Small intestine (tissue), 4 donors: ENCODE measurements around the gene UCHL3. TPM values are rescaled to one million over a fixed set of nuclear protein-coding genes. Genes with fewer than 3 reads are reported as not detected.

Source experiments
- polyA plus RNA-seq, 4 donors: library from polyadenylated mRNA; stranded (reverse) in 3 of 4; unstranded in 1 of 4; fragments of 200-250 nt in 3 of 4; fragments of 120-200 nt in 1 of 4; gene quantifications; one replicate each; pipeline versions ENCODE4 v1.2.1 to v1.2.3, GENCODE V29; 2013
- donor health status: healthy with polysubstance abuse.
- donor health status: Bipolar disorder and iron deficiency.
- donor health status: healthy.

UCHL3 gene
- polyA plus RNA-seq, 4 donors, result 30.3 to 63.2 (median 41.8) TPM

Other genes with a start within 250 kb of the UCHL3 start
- gene TBC1D4, start 67.6 kb upstream of the UCHL3 start, polyA plus RNA-seq, result 1 to 10 TPM; 2.4 to 8.1 (median 5.3) TPM
- 100 to 1,000 TPM in 3 of 4 donors, 10 to 100 TPM in 1; 99.7 to 226 (median 159) TPM for gene COMMD6, start 11.9 kb upstream of the UCHL3 start, polyA plus RNA-seq
- gene LMO7, start 86.5 kb downstream of the UCHL3 start, polyA plus RNA-seq, result 100 to 1,000 TPM in 1 of 4 donors, 10 to 100 TPM in 3; 31.0 to 136 (median 84.3) TPM